Heart right ventricle (tissue), 16 donors: ENCODE data around the gene INSYN1. TPM values are rescaled to one million over a fixed set of nuclear protein-coding genes. Genes with fewer than 3 reads are reported as not detected.

ENCODE experiments used
- ATAC-seq, 8 donors: fragments of 200-7000 bp; cut with Tn5 transposase; one replicate each; pipeline ENCODE4 v1.9.1; 2020; ENCODE audit warnings: mild to moderate bottlenecking in 8 of 8, moderate library complexity in 8 of 8, moderate number of reproducible peaks in 1 of 8
- DNase-seq, 2 donors: peaks; one replicate each; pipeline ENCODE4 v3.0.0-alpha.2; 2020
- H3K27ac ChIP-seq, 10 donors: fragments of 200-600 bp; sonication (generic) in 2 of 10; one replicate each; pipeline versions ENCODE4 v1.5.0 to v1.8.0; 2020 to 2022; ENCODE audit warnings: mild to moderate bottlenecking in 3 of 10
- H3K27me3 ChIP-seq, 7 donors: fragments of 200-600 bp; one replicate each; pipeline ENCODE4 v1.8.0; 2021 to 2022; ENCODE audit warnings: mild to moderate bottlenecking in 2 of 7
- H3K36me3 ChIP-seq, 9 donors: fragments of 200-600 bp; sonication (generic) in 1 of 9; one replicate each; pipeline versions ENCODE4 v1.5.0 to v1.8.0; 2020 to 2022; ENCODE audit warnings: mild to moderate bottlenecking in 2 of 9
- H3K4me1 ChIP-seq, 9 donors: fragments of 200-600 bp; sonication (generic) in 1 of 9; one replicate each; pipeline versions ENCODE4 v1.5.0 to v1.8.0; 2020 to 2022; ENCODE audit warnings: mild to moderate bottlenecking in 4 of 9
- H3K4me3 ChIP-seq, 10 donors: fragments of 200-600 bp; sonication (generic) in 2 of 10; one replicate each; pipeline versions ENCODE4 v1.5.0 to v1.8.0; 2020 to 2022; ENCODE audit warnings: mild to moderate bottlenecking in 7 of 10, moderate library complexity in 2 of 10
- H3K9me3 ChIP-seq, 11 donors: fragments of 200-600 bp in 10 of 11; sonication (generic) in 2 of 11; one replicate each; pipeline versions ENCODE4 v1.5.0 to v1.8.0; 2013 to 2022; ENCODE audit warnings: mild to moderate bottlenecking in 2 of 11, control low read depth in 1 of 11, moderate library complexity in 1 of 11
- CTCF ChIP-seq, 9 donors: fragments of 200-600 bp; sonication (generic) in 2 of 9; IDR thresholded peaks; one replicate each; pipeline versions ENCODE4 v1.5.0 to v1.8.0; 2021 to 2022; ENCODE audit warnings: antibody characterized with exemption in 9 of 9, mild to moderate bottlenecking in 5 of 9, moderate library complexity in 1 of 9
- WGBS, 2 donors: extraction: QIAGEN DNeasy Blood & Tissue Kit; methylation state at CpG; one replicate each; pipeline ENCODE4 v1.1.7; 2013; ENCODE audit warnings: inconsistent platforms in 1 of 2; 5-methylcytosine and 5-hydroxymethylcytosine counted together
- intact Hi-C, 10 donors: fragments of 100-400 bp; cut with DNase I; formaldehyde crosslinking; loops; one replicate each; pipeline versions ENCODE4 v1.11.1 to v1.14.2; 2022
- polyA plus RNA-seq, 2 donors: library from polyadenylated mRNA; stranded (reverse); fragments of 200-250 nt; gene quantifications; one replicate each; pipeline ENCODE4 v1.2.3, GENCODE V29; 2013
- total RNA-seq, 10 donors: library from RNA; stranded (reverse); fragmentation: NEBNext Ultra II Directional in 3 of 10; extraction: Animal tissue kit (Norgen Biotek cat#: 25700) in 3 of 10; gene quantifications; one replicate each; pipeline versions ENCODE4 v1.2.1 to v1.2.4, GENCODE V29; 2021 to 2023
- donor health status: Arrhythmogenic right ventricular cardiomyopathy.
- donor health status: ischemic (EF 13 %, LVEDD 7.1; RV severe dilation, severe dysfunction).
- donor health status: healthy with polysubstance abuse.
- donor health status: DM: no; HTN: yes; CAD: no.
- donor health status: DM: no; HTN: no; CAD: no.
- donor health status: ischemic (EF 25% LVEDD 6.9; RV normal size, moderate dysfunction).
- donor health status: ischemic (EF 25% LVEDD 5.7; RV mildly dilated, moderate dysfunction).
- donor health status: healthy.
- donor health status: DM: yes; HTN: yes; CAD: no.
- donor health status: Ischemic cardiomyopathy.
- donor health status: ischemic (EF 35%, LVEDD 5.7; RV mildly dilated, moderate dysfunction).
- donor health status: nonischemic (EF 11% LVEDD 7.7; RV severe dilation, severe dysfunction).
- donor health status: DM: yes; HTN: yes; CAD: no.
- donor health status: PGD.
- donor health status: ischemic (EF 29% LVEDD 5.4; RV normal size, mild dysfunction).
- donor health status: nonischemic (EF 23%, LVEDD 6.1; RV moderate dilation, normal function).

Gene INSYN1
- total and polyA plus RNA-seq, 12 donors = 56.4 to 221 (median 92.5) TPM

- Histone ChIP-seq H3K4me3 (no peak overlapping the region), H3K9me3 (no peaks in the 10 kb centered on the region), H3K27me3 (peaks cover 0 to 11% (median 0%) of the 10 kb centered on the region in 7 donors), H3K4me1 (peaks cover 6 to 39% (median 28%) of the 10 kb centered on the region in 9 donors), H3K27ac (no peak overlapping the region), H3K36me3 (peaks cover 0 to 8% (median 0%) of the 10 kb centered on the region in 9 donors)
- ATAC-seq (no peak), DNase-seq (no peak)
- TF ChIP-seq CTCF (IDR thresholded peaks at IDR 0.05) = no peak
- intact Hi-C loops = no loop called here
- WGBS, 2 donors = 52 to 67% methylated on average over 8 of the region's 8 CpGs
Measured at GRCh38 chr15:73746261-73746660, 6.9 kb downstream of the INSYN1 start.

DNA sequence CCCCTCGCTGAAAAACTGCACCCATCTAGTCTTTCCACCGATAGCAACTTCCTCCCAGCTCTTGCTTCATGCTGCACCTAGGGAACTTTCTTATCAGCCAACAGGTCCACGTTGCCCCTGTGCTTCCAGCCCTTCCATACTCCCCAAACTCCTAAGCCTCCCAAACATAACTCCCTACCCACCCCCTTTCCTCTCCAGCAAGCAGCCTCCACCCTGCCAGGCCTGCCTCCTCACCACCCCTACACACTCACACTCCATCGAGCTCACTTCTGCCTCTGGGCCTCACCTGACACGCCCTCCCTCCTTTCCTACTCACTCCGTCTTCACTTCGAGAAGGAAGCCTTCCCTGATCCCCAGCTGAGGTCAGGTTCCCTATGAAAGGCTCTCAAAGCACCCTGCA is 8.1 kb downstream of the INSYN1 start:
- no peak for DNase-seq
- no peak for TF ChIP-seq CTCF (IDR thresholded peaks at IDR 0.05)

GRCh38 chr15:73744293-73744692 is 8.9 kb downstream of the INSYN1 start:
- no peak for ATAC-seq
- Histone ChIP-seq H3K27me3 (no peaks in the 10 kb centered on the region), H3K4me3 (no peak overlapping the region), H3K4me1 (peaks cover 6 to 42% (median 23%) of the 10 kb centered on the region in 9 donors), H3K27ac (no peak overlapping the region), H3K9me3 (no peaks in the 10 kb centered on the region), H3K36me3 (peaks cover 0 to 4% (median 0%) of the 10 kb centered on the region in 9 donors)
- DNase-seq = no peak
- intact Hi-C loops = no loop called here
- TF ChIP-seq CTCF (IDR thresholded peaks at IDR 0.05) = no peak
- WGBS, 2 donors = 76 to 79% methylated on average over 1 of the region's 1 CpG

More for the DNA sequence above, 8.1 kb downstream of the INSYN1 start:
- Histone ChIP-seq H3K27me3 (no peaks in the 10 kb centered on the region), H3K4me1 (peaks cover 6 to 42% (median 23%) of the 10 kb centered on the region in 9 donors), H3K36me3 (peaks cover 0 to 5% (median 0%) of the 10 kb centered on the region in 9 donors), H3K27ac (no peak overlapping the region), H3K4me3 (no peak overlapping the region), H3K9me3 (no peaks in the 10 kb centered on the region)
- WGBS, 2 donors = 75 to 76% methylated on average over 7 of the region's 7 CpGs
- intact Hi-C loops = no loop called here
- ATAC-seq = no peak

DNA sequence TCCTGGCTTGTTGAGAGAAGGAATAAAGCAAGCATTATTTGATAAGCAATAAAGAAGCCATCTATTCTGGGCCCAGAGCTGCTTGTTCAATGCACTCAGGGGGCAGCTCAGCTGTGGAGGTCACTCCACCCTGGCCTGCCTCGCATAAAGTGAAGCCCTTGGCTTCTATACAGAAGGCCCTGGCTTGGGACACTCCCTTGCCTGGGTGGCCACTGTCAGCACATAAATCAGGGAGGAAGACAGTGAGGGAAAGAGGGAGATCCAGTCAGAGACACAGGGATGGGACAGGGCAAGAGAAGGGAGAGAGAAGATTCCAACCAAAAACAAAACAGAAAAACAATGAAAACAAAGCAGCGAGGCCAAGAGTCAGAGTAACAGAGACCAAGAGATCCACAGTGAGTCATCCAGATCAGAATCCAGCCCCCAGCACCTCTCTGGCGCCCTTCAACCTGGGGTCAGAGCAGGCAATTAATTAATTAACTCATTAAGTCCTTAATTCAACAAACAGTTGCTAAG is 11.8 kb downstream of the INSYN1 start:
- TF ChIP-seq CTCF (IDR thresholded peaks at IDR 0.05) = no peak
- no peak overlapping the region for H3K27ac ChIP-seq
- H3K36me3 ChIP-seq = peaks cover 0 to 4% (median 0%) of the 10 kb centered on the region in 9 donors
- DNase-seq (no peak), ATAC-seq (no peak)
- intact Hi-C loops = no loop called here
- 53 to 65% methylated on average over 3 of the region's 3 CpGs for WGBS, 2 donors
- peaks cover 0 to 3% (median 0%) of the 10 kb centered on the region in 7 donors for H3K27me3 ChIP-seq
- no peak overlapping the region for H3K4me3 ChIP-seq
- no peaks in the 10 kb centered on the region for H3K9me3 ChIP-seq
- H3K4me1 ChIP-seq = peaks cover 6 to 32% (median 12%) of the 10 kb centered on the region in 9 donors
